GM19438 (cell line): ENCODE results near the gene RSBN1.
"Not testable (repeated sequence)": the region's sequence is repeated elsewhere in the genome, so short reads cannot be mapped to it uniquely, and the experiment has no call there.

Source experiments
- ATAC-seq: cut with Tn5 transposase; IDR thresholded peaks from one replicate; pipeline ENCODE4 v1.9.1; 2021; ENCODE audit warnings: low read depth; ENCODE audit not compliant: unreplicated experiment

The RSBN1 gene

GRCh38 chr1:113811888-113812660 lies at the start of gene RSBN1:
Gene RSBN1 (minus strand): TSS chr1:113812476. CDS start chr1:113812412, 64 bp downstream.
- peak; percentile 90 for ATAC-seq

- ATAC-seq: no peak
Measured at GRCh38 chr1:113861641-113862040, 49.4 kb upstream of the RSBN1 start.

- no peak for ATAC-seq
Measured at GRCh38 chr1:113860891-113861290, 48.6 kb upstream of the RSBN1 start.

GRCh38 chr1:113859478-113860175 lies 47.4 kb upstream of the RSBN1 start:
- ATAC-seq: peak; percentile 80

- ATAC-seq: no peak
Measured at GRCh38 chr1:113858982-113859381, 46.7 kb upstream of the RSBN1 start.

- ATAC-seq: no peak
Measured at GRCh38 chr1:113858418-113858817, 46.1 kb upstream of the RSBN1 start.

- ATAC-seq: no peak
Measured at GRCh38 chr1:113857776-113858175, 45.5 kb upstream of the RSBN1 start.

GRCh38 chr1:113856401-113856790 lies 44.1 kb upstream of the RSBN1 start:
- ATAC-seq: no peak

- ATAC-seq: no peak
Measured at GRCh38 chr1:113855630-113856400, 43.5 kb upstream of the RSBN1 start.

GRCh38 chr1:113854234-113854633 lies 42.0 kb upstream of the RSBN1 start:
- no peak for ATAC-seq

GRCh38 chr1:113852694-113853093 lies 40.4 kb upstream of the RSBN1 start:
- ATAC-seq: not testable (repeated sequence)

- ATAC-seq: no peak
Measured at GRCh38 chr1:113850127-113850796, 38.0 kb upstream of the RSBN1 start.

GRCh38 chr1:113849072-113849471 lies 36.8 kb upstream of the RSBN1 start:
- ATAC-seq: no peak

GRCh38 chr1:113846391-113847035 lies 34.2 kb upstream of the RSBN1 start:
- no peak for ATAC-seq

- no peak for ATAC-seq
Measured at GRCh38 chr1:113836534-113836933, 24.3 kb upstream of the RSBN1 start.

- ATAC-seq: no peak
Measured at GRCh38 chr1:113835686-113836290, 23.5 kb upstream of the RSBN1 start.

- ATAC-seq: no peak
Measured at GRCh38 chr1:113834716-113835115, 22.4 kb upstream of the RSBN1 start.

GRCh38 chr1:113830039-113830438 lies 17.8 kb upstream of the RSBN1 start:
- no peak for ATAC-seq

GRCh38 chr1:113821916-113822315 lies 9.6 kb upstream of the RSBN1 start:
- no peak for ATAC-seq

- no peak for ATAC-seq
Measured at GRCh38 chr1:113818578-113818977, 6.3 kb upstream of the RSBN1 start.
